Esophagus muscularis mucosa (tissue), 4 donors: Measurements from ENCODE around the gene ZNF436.

Source experiments
- CTCF ChIP-seq, 3 experiments: fragments of 200-600 bp in 2 of 3; fragments of 450-650 bp in 1 of 3; sonication (generic) in 2 of 3; IDR thresholded peaks; one replicate each; pipeline ENCODE4 v1.5.1; 2017 to 2019; ENCODE audit warnings: antibody characterized with exemption in 3 of 3, mild to moderate bottlenecking in 2 of 3, moderate library complexity in 1 of 3
- EP300 ChIP-seq: sonication (generic); formaldehyde crosslinking; IDR thresholded peaks from one replicate; pipeline ENCODE4 v1.6.1; 2017; ENCODE audit warnings: antibody characterized with exemption
- POLR2A ChIP-seq: fragments of 450-650 bp; IDR thresholded peaks from one replicate; pipeline ENCODE4 v1.6.1; 2017; ENCODE audit warnings: antibody characterized with exemption, moderate library complexity, mild to moderate bottlenecking, low read depth
- POLR2AphosphoS5 ChIP-seq, 2 donors: sonication (generic); formaldehyde crosslinking; IDR thresholded peaks; one replicate each; pipeline ENCODE4 v1.6.1; 2017; ENCODE audit warnings: antibody characterized with exemption in 2 of 2

- TF ChIP-seq CTCF (IDR thresholded peaks at IDR 0.05), result no peak
- no peak for TF ChIP-seq POLR2AphosphoS5 (IDR thresholded peaks at IDR 0.05)
- no peak for TF ChIP-seq POLR2A
- no peak for TF ChIP-seq EP300
Measured at GRCh38 chr1:23399229-23399628, 29.6 kb upstream of the ZNF436 start.
